Type B pancreatic cell (in vitro differentiated cells): Measurements from ENCODE around the gene GNE. TPM values are rescaled to one million over a fixed set of nuclear protein-coding genes. Genes with fewer than 3 reads are reported as not detected.

Source experiments
- DNase-seq: peaks from one replicate; pipeline ENCODE4 v3.0.0; 2021; ENCODE audit warnings: mixed read lengths; ENCODE audit not compliant: unreplicated experiment; ENCODE audit errors: extremely low spot score
- H3K27ac Mint-ChIP-seq: 2 replicates; pipeline ENCODE4 v1.8.0; 2021; ENCODE audit warnings: mild to moderate bottlenecking, mixed read lengths
- H3K27me3 Mint-ChIP-seq: 2 replicates; pipeline ENCODE4 v1.8.0; 2021; ENCODE audit warnings: mixed read lengths
- H3K36me3 Mint-ChIP-seq: 2 replicates; pipeline ENCODE4 v1.8.0; 2021; ENCODE audit warnings: mixed read lengths
- H3K4me1 Mint-ChIP-seq: one replicate; pipeline ENCODE4 v1.8.0; 2021; ENCODE audit warnings: mixed read lengths; ENCODE audit not compliant: unreplicated experiment
- H3K4me3 Mint-ChIP-seq: 2 replicates; pipeline ENCODE4 v1.8.0; 2021; ENCODE audit warnings: mild to moderate bottlenecking, mixed read lengths
- H3K9me3 Mint-ChIP-seq: 2 replicates; pipeline ENCODE4 v1.8.0; 2021; ENCODE audit warnings: mixed read lengths
- total RNA-seq: library from RNA; stranded (reverse); gene quantifications from 2 replicates; pipeline ENCODE4 v1.2.1, GENCODE V29; 2021; ENCODE audit warnings: low replicate concordance
- TF ChIP-seq, protein P1 (sequence below): fragments of 200-600 bp; sonication (generic); conservative IDR thresholded peaks from 2 replicates; pipeline ENCODE4 v1.5.0; 2021; ENCODE audit warnings: antibody characterized with exemption, mild to moderate bottlenecking

The GNE gene
- total RNA-seq, 1 donor from 2014 or later = 16.3 TPM

GRCh38 chr9:36286388-36286787 lies 28.1 kb upstream of the GNE start:
- no peaks in the 10 kb centered on the region for H3K36me3 Mint-ChIP-seq
- H3K9me3 Mint-ChIP-seq = no peaks in the 10 kb centered on the region
- H3K27ac Mint-ChIP-seq = no peak overlapping the region
- TF ChIP-seq, protein P1, sequence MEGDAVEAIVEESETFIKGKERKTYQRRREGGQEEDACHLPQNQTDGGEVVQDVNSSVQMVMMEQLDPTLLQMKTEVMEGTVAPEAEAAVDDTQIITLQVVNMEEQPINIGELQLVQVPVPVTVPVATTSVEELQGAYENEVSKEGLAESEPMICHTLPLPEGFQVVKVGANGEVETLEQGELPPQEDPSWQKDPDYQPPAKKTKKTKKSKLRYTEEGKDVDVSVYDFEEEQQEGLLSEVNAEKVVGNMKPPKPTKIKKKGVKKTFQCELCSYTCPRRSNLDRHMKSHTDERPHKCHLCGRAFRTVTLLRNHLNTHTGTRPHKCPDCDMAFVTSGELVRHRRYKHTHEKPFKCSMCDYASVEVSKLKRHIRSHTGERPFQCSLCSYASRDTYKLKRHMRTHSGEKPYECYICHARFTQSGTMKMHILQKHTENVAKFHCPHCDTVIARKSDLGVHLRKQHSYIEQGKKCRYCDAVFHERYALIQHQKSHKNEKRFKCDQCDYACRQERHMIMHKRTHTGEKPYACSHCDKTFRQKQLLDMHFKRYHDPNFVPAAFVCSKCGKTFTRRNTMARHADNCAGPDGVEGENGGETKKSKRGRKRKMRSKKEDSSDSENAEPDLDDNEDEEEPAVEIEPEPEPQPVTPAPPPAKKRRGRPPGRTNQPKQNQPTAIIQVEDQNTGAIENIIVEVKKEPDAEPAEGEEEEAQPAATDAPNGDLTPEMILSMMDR = no peak
- no peaks in the 10 kb centered on the region for H3K27me3 Mint-ChIP-seq
- DNase-seq = no peak
- no peak overlapping the region for H3K4me3 Mint-ChIP-seq
- H3K4me1 Mint-ChIP-seq = no peaks in the 10 kb centered on the region

GRCh38 chr9:36284226-36284625 lies 26.0 kb upstream of the GNE start:
- TF ChIP-seq, protein P1 = no peak
- no peak for DNase-seq
- Mint-ChIP-seq H3K27ac (no peak overlapping the region), H3K4me3 (no peak overlapping the region), H3K4me1 (no peaks in the 10 kb centered on the region), H3K27me3 (no peaks in the 10 kb centered on the region), H3K36me3 (peaks cover 3% of the 10 kb centered on the region), H3K9me3 (no peaks in the 10 kb centered on the region)

DNA sequence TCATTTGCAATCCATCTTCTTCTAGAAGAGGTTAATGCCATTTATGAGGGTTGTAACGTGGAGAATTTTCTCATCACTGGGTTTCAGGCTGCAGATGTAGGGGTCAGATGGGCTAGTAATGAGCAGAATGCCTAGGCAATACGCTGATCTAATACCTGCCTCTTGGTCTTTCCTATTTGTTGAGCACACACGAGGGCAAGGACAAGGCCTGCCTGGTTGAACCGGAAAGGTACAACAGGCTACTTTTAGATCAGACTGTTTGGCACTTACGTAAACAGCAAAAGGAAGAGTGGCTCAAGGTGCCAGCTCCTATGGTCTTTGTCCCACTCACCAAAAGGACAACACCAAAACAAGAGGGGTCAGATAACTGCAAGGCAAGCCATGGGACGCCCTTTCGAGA lies 24.0 kb upstream of the GNE start:
- no peak for DNase-seq
- TF ChIP-seq, protein P1 = no peak
- Mint-ChIP-seq H3K27ac (no peak overlapping the region), H3K9me3 (no peaks in the 10 kb centered on the region), H3K4me1 (no peaks in the 10 kb centered on the region), H3K27me3 (no peaks in the 10 kb centered on the region), H3K36me3 (peaks cover 3% of the 10 kb centered on the region), H3K4me3 (no peak overlapping the region)

DNA sequence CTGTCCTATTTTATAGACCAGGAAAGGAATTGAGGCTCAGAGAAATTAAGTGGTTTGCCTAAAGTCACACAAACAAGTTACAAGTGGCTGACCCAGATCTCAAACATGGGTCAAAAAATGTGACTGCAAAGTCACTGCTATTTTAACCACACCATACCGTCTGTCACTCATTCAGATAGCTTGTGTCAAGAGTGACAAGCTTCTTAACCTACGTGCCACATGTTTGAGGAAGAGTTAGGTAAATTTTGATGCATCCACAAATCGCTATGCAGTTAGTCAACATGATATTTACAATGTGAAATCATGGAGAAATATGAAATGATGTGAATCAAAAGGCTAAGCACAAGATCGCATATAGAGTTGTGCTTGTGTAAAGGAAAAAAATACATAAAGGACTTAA lies 22.7 kb upstream of the GNE start:
- TF ChIP-seq, protein P1 = no peak
- Mint-ChIP-seq H3K9me3 (no peaks in the 10 kb centered on the region), H3K4me1 (peaks cover 6% of the 10 kb centered on the region), H3K36me3 (peaks cover 3% of the 10 kb centered on the region), H3K4me3 (no peak overlapping the region), H3K27ac (no peak overlapping the region), H3K27me3 (no peaks in the 10 kb centered on the region)
- no peak for DNase-seq

DNA sequence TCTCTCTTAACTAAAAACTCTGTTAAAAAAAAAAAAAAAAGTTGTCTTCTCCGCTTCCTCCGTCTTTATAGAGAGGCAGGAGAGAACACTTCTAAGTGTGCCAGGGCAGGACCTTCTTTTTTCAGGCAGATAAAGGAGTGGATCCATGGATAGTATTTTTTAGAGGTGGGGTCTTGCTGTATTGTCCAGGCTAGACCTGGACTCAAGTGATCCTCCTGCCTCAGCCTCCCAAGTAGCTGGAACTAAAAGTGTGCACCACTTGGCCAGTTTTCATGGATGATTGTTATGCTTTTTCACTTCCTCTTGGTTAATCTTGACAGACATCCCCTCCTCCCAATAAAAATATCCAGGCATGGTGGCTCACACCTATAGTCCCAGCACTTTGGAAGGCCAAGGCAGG lies 20.0 kb upstream of the GNE start:
- Mint-ChIP-seq H3K27me3 (no peaks in the 10 kb centered on the region), H3K4me1 (peaks cover 6% of the 10 kb centered on the region), H3K27ac (no peak overlapping the region), H3K4me3 (no peak overlapping the region), H3K36me3 (peaks cover 3% of the 10 kb centered on the region), H3K9me3 (no peaks in the 10 kb centered on the region)
- TF ChIP-seq, protein P1 = no peak
- DNase-seq = no peak

DNA sequence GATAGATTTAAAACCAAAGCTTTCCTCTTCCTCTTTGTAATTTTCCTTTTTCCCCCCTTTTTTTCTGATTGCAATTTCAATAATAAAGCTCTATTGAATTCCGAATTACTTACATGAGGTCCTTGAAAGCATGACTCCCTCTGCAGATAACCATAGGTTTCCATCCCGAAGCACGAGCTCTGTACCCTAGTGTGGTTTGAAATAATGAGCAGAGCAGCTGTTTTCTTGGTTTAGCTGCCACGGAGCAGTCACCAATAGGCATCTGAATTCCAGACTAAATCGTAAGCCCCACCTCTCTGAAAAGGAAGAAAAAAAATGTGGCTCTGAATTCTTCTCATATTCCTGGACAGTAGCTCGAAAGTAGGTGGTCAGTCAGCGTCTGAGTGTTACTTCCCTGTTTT lies 18.5 kb upstream of the GNE start:
- H3K36me3 Mint-ChIP-seq = peaks cover 4% of the 10 kb centered on the region
- TF ChIP-seq, protein P1 = no peak
- no peaks in the 10 kb centered on the region for H3K27me3 Mint-ChIP-seq
- DNase-seq = no peak
- peak overlapping the region; percentile 87 for H3K4me3 Mint-ChIP-seq
- no peaks in the 10 kb centered on the region for H3K9me3 Mint-ChIP-seq
- peak overlapping the region; percentile 94 for H3K27ac Mint-ChIP-seq
- peaks cover 6% of the 10 kb centered on the region for H3K4me1 Mint-ChIP-seq
